Activated naive CD4-positive, alpha-beta T cell (primary cell): ENCODE data around the gene DOCK9.

Experiments
- DNase-seq, 4 experiments: peaks; one replicate each; lab custom pipeline; 2025; lab: John Stamatoyannopoulos, UW

Gene DOCK9

DNA sequence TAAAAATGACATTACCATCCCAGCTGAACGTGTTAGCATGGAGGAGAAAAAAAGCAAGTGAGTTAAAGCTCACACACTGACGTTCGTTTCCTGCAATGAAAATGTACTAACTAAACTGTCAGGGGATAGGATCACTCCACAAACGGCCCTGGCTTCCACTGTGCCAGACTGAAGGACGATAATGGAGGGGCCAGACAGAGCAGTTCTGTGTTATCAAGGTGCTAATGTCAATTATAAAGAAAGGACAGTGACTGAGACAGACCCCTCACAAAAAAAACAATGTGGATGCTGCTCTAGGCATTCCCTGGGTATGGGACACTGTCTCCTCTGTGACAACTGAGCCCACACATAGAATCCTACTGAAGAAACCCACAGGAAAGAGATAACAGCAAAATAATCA lies 181.7 kb downstream of the DOCK9 start:
- no peak for DNase-seq

- DNase-seq = no peak
These were observed 182.6 kb downstream of the DOCK9 start for GRCh38 chr13:98795220-98795619.

GRCh38 chr13:98794498-98794897 lies 183.4 kb downstream of the DOCK9 start:
- DNase-seq = no peak

GRCh38 chr13:98792785-98793495 lies 184.9 kb downstream of the DOCK9 start:
- DNase-seq = no peak

- DNase-seq = no peak
These were observed 185.5 kb downstream of the DOCK9 start for GRCh38 chr13:98792321-98792720.

DNA sequence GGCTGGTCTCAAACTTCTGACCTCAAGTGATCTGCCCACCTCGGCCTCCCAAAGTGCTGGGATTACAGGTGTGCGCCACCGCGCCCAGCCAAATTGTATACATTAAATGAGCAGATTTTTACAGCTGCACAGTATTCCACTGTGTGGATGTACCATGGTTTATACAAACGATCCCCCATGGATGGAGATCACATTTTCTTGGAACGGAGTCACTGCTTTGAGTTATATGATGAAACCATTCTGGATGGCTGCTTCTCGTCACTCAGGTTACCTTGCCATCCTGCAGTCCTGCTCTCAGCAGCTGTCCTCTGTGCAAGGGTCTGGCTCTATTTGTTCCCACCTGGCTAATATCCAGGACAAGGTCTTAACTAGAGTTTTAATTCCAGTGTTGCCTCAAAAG lies 186.3 kb downstream of the DOCK9 start:
- DNase-seq = no peak

DNA sequence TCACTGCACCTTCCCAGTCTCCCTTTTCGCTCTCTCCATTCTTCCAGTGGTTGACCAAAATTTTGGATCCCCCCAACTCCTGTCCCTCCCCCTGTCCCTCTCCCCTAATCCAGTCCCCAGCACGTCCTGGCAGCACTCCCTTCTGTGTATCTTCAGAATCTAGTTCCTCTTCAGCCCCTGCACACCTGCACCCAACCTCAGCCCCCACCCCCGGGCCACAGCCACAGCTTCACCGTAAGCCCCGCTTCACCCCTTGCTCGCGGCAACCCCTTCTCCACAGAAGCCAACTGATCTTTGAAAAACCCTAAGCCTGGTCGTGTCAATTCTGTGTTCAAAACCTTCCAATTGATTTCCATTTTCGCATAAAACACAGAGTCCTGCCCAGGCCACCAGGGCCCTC lies 189.9 kb downstream of the DOCK9 start:
- no peak for DNase-seq

DNA sequence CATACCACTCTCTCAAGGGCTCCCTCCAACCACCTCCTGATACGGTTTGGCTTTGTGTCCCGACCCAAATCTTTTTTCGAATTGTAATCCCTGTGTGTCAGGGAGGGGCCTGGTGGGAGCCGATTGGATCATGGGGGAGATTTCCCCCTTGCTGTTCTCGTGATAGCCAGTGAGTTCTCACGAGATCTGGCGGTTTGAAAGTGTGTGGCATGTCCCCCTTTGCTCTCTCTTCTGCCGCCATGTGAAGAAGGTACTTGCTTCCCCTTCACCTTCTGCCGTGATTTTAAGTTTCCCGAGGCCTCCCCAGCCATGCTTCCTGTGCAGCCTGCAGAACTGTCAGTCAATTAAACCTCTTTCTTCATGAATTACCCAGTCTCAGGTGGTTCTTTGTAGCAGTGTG lies 190.7 kb downstream of the DOCK9 start:
- DNase-seq = no peak

- no peak for DNase-seq
These were observed 191.8 kb downstream of the DOCK9 start for GRCh38 chr13:98786023-98786422.

GRCh38 chr13:98785405-98785804 lies 192.5 kb downstream of the DOCK9 start:
- no peak for DNase-seq

- DNase-seq = no peak
These were observed 193.2 kb downstream of the DOCK9 start for GRCh38 chr13:98784666-98785065.

- no peak for DNase-seq
These were observed 193.9 kb downstream of the DOCK9 start for GRCh38 chr13:98783856-98784478.

DNA sequence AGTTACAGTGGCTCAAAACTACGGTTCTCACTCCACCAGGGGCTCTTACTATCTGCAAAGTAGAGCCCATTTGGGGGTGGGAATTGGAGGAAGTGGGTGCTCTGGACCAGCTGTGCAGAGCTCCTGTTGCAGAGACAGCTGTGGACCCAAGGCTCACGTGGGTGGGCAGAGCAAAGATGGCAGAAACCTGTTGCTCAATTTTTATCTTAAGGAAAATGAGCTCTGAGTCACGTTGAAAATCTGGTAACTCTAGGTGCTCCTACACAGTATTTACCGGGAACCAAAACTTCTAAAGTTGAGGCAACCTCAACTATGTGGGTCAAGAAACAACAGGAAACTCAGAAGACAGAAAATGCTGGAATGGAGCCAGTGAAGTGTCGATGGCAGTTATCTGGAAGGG lies 195.2 kb downstream of the DOCK9 start:
- no peak for DNase-seq

GRCh38 chr13:98781905-98782304 lies 196.0 kb downstream of the DOCK9 start:
- DNase-seq = no peak

GRCh38 chr13:98781470-98781869 lies 196.4 kb downstream of the DOCK9 start:
- DNase-seq = no peak

DNA sequence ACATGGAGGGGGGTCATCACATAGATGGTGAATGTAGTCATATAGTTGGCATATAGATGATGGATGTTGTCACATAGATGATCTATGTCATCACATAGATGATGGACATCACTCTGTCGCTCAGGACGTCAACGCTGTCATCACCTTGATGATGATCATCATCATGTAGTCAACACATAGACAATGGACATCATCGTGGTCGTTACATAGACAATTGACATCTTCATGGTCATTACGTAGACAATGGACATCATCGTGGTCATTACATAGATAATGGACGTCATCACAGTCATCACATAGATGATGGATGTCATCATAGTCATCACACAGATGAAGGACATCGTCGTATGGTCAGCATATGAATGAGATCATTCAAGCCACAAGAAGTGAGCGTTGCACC lies 196.8 kb downstream of the DOCK9 start:
- DNase-seq = no peak

DNA sequence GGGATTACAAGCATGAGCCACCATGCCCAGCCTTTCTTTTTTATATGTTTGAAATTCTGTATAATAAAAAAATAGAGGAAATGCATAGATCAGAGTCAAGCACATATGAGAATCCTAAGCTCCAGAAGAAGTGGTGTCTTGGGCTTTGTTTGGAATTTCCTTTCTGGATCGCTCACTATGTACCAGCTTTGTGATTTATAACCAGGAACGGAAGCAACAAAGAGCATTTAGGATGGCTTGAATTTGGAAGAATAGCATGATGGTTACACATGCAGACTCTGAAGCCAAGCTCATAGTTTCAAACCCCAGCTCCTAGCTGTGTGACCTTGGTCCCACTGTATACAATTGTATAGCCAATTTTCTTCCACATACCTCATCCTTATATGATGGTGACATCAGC lies 197.4 kb downstream of the DOCK9 start:
- no peak for DNase-seq

DNA sequence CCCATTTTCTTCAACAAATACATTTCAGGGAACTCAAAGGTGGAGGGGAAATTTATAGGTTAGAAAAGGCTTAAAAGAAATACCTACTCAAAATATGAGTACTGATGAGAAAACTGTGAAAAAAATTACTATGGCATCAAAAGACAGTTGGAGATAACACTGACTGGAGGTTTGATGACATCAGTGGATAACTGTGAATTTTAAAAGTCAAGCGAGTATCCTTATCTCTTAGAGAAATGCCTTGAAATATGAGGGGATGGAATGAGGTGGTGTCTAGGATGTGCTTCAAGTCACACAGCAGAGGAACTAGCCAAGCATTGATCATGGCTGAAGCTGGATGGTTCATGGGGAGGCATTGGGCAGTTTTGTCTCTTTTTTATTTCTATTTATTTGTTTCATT lies 198.2 kb downstream of the DOCK9 start:
- no peak for DNase-seq

GRCh38 chr13:98778749-98779148 lies 199.1 kb downstream of the DOCK9 start:
- no peak for DNase-seq

- DNase-seq = no peak
These were observed 201.2 kb downstream of the DOCK9 start for GRCh38 chr13:98776644-98777043.

DNA sequence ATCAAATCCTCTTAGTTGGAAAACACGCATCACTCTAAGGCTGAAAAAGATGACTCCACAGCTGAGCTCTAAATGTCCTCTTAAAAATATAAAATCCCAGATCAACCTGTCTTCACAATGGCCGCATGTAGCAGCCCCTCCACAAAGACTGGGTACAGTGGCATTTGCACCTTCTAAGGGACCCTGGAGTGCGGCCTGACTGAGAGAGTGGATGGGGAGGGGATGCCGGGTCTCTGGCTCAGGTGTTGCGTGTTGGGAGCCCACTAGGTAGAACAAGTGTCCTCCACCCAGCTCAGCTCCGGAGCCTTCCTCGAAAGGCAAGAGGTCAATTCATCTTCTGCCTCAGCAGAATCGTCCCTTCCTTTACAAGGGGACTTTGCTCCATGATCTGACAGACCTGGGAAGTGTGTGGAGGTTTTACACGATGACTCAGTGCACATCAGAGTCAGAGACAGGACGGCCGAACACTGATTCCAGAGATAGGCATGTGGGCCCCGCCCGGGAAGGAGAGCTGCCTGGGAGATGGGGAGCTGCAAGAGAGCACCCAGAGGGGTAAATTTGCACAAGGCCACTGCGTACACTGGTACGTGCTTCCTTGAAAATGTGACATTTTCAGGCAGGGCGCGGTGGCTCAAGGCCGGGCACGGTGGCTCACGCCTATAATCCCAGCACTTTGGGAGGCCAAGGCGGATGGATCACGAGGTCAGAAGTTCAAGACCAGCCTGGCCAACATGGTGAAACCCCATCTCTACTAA lies 201.8 kb downstream of the DOCK9 start:
- DNase-seq = no peak

- DNase-seq = no peak
These were observed 202.5 kb downstream of the DOCK9 start for GRCh38 chr13:98775386-98775785.

GRCh38 chr13:98774776-98775175 lies 203.1 kb downstream of the DOCK9 start:
- DNase-seq = no peak
